ENCODE measurements around the gene CCSER1. TPM values are rescaled to one million over a fixed set of nuclear protein-coding genes. Genes with fewer than 3 reads are reported as not detected.

CCSER1 gene
- total and polyA plus RNA-seq, 2 experiments from 2014 or later = 2.9 to 3.4 TPM

DNA sequence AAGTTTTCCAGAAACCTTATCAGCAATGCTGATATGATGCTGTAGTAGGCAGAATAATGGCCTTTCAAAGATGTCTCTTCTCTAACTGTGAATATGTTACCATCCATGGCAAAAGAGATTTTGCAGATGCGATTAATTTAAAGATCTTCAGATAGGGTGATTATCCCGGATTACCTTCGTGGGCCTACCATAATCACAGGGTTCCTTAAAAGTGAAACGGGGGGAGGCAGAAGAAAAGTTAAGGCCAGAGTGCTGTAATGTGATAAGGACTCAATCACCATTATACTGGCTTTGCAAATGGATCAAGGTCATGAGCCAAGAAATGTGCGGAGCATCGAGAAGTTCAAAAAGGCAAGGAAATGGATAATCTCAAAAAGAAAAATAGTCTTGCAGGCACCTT, 459.6 kb downstream of the CCSER1 start (continued):
- TF ChIP-seq, protein P1, sequence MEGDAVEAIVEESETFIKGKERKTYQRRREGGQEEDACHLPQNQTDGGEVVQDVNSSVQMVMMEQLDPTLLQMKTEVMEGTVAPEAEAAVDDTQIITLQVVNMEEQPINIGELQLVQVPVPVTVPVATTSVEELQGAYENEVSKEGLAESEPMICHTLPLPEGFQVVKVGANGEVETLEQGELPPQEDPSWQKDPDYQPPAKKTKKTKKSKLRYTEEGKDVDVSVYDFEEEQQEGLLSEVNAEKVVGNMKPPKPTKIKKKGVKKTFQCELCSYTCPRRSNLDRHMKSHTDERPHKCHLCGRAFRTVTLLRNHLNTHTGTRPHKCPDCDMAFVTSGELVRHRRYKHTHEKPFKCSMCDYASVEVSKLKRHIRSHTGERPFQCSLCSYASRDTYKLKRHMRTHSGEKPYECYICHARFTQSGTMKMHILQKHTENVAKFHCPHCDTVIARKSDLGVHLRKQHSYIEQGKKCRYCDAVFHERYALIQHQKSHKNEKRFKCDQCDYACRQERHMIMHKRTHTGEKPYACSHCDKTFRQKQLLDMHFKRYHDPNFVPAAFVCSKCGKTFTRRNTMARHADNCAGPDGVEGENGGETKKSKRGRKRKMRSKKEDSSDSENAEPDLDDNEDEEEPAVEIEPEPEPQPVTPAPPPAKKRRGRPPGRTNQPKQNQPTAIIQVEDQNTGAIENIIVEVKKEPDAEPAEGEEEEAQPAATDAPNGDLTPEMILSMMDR (conservative IDR thresholded peaks at IDR 0.05; ENCODE audit: low read depth in 2 of 2) = no peak
- no peak for TF ChIP-seq CREB1 (CRISPR knock-in tag; IDR thresholded peaks at IDR 0.05; ENCODE audit: low read depth)
- TF ChIP-seq EZH2phosphoT487 (IDR thresholded peaks at IDR 0.05; ENCODE audit: unreplicated experiment) = no peak
- TF ChIP-seq STAT1 (IDR thresholded peaks at IDR 0.05; ENCODE audit: unreplicated experiment) = no peak
- TF ChIP-seq JUNB (IDR thresholded peaks at IDR 0.05; ENCODE audit: unreplicated experiment) = no peak
- no peak for TF ChIP-seq NANOG (IDR thresholded peaks at IDR 0.05; ENCODE audit: borderline replicate concordance)
- TF ChIP-seq EZH2 (IDR thresholded peaks at IDR 0.05; ENCODE audit: low read depth, unreplicated experiment) = no peak
- TF ChIP-seq, protein P2, sequence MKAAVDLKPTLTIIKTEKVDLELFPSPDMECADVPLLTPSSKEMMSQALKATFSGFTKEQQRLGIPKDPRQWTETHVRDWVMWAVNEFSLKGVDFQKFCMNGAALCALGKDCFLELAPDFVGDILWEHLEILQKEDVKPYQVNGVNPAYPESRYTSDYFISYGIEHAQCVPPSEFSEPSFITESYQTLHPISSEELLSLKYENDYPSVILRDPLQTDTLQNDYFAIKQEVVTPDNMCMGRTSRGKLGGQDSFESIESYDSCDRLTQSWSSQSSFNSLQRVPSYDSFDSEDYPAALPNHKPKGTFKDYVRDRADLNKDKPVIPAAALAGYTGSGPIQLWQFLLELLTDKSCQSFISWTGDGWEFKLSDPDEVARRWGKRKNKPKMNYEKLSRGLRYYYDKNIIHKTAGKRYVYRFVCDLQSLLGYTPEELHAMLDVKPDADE (IDR thresholded peaks at IDR 0.05) = no peak

DNA sequence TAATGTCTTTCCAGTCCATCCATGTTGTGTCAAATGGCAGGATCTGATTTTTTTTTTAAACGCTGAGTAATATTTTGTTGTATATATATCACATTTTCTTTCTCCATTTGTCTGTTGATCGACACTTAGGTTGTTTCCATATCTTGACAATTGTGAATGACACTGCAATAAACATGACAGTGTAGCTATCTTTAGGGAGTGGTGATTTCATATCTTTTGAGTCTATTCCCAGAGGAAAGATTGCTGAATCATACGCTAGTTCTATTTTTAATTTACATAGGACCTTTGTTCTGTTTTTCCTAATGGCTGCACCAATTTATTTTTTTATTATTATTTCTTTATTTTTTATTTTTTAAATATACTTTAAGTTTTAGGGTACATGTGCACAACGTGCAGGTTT, 470.7 kb downstream of the CCSER1 start:
- Histone ChIP-seq H3F3A (replicated peaks; ENCODE audit: low read depth) (no peaks in the 10 kb centered on the region), H3K36me3 (ENCODE audit: insufficient read depth) (no peaks in the 10 kb centered on the region), H3K79me2 (replicated peaks; ENCODE audit: insufficient read depth) (no peaks in the 10 kb centered on the region), H4K20me1 (replicated peaks; ENCODE audit: insufficient read depth) (no peaks in the 10 kb centered on the region), H3K4me1 (ENCODE audit: insufficient read depth) (no peaks in the 10 kb centered on the region), H3K9me2 (ENCODE audit: insufficient read depth) (no peaks in the 10 kb centered on the region), H3K27me3 (ENCODE audit: insufficient read depth) (no peaks in the 10 kb centered on the region), H3K27ac (ENCODE audit: low read depth) (no peak overlapping the region), H2AFZ (no peak overlapping the region), H3K4me3 (no peak overlapping the region), H3K4me2 (no peak overlapping the region)
- H3K36me3 Mint-ChIP-seq (ENCODE audit: low read depth) = no peaks in the 10 kb centered on the region
- no peak overlapping the region for H3K4me3 Mint-ChIP-seq
- no peaks in the 10 kb centered on the region for H3K4me1 Mint-ChIP-seq
- no peak for DNase-seq (ENCODE audit: low spot score)
- peaks cover 2% of the 10 kb centered on the region for H3K27me3 Mint-ChIP-seq (ENCODE audit: insufficient read depth, low read depth, poor library complexity)
- no peaks in the 10 kb centered on the region for H3K9me3 Mint-ChIP-seq
- ATAC-seq = no peak
- no peak overlapping the region for H3K27ac Mint-ChIP-seq
- no peak for TF ChIP-seq CREB1 (CRISPR knock-in tag; IDR thresholded peaks at IDR 0.05; ENCODE audit: low read depth)
- TF ChIP-seq POLR2AphosphoS5 (IDR thresholded peaks at IDR 0.05; ENCODE audit: low read depth) = no peak
- TF ChIP-seq, protein P1 (conservative IDR thresholded peaks at IDR 0.05; ENCODE audit: low read depth in 2 of 2) = no peak
- TF ChIP-seq EZH2 (IDR thresholded peaks at IDR 0.05; ENCODE audit: low read depth, unreplicated experiment) = no peak
- no peak for TF ChIP-seq ZNF114 (CRISPR knock-in tag; IDR thresholded peaks at IDR 0.05)
- TF ChIP-seq STAT1 (IDR thresholded peaks at IDR 0.05; ENCODE audit: unreplicated experiment) = no peak
- TF ChIP-seq JUNB (IDR thresholded peaks at IDR 0.05; ENCODE audit: unreplicated experiment) = no peak
- no peak for TF ChIP-seq EZH2phosphoT487 (IDR thresholded peaks at IDR 0.05; ENCODE audit: unreplicated experiment)
- TF ChIP-seq ZNF331 (CRISPR knock-in tag; IDR thresholded peaks at IDR 0.05; ENCODE audit: low read depth) = no peak
- TF ChIP-seq, protein P2 (IDR thresholded peaks at IDR 0.05) = no peak
- TF ChIP-seq, protein P3, sequence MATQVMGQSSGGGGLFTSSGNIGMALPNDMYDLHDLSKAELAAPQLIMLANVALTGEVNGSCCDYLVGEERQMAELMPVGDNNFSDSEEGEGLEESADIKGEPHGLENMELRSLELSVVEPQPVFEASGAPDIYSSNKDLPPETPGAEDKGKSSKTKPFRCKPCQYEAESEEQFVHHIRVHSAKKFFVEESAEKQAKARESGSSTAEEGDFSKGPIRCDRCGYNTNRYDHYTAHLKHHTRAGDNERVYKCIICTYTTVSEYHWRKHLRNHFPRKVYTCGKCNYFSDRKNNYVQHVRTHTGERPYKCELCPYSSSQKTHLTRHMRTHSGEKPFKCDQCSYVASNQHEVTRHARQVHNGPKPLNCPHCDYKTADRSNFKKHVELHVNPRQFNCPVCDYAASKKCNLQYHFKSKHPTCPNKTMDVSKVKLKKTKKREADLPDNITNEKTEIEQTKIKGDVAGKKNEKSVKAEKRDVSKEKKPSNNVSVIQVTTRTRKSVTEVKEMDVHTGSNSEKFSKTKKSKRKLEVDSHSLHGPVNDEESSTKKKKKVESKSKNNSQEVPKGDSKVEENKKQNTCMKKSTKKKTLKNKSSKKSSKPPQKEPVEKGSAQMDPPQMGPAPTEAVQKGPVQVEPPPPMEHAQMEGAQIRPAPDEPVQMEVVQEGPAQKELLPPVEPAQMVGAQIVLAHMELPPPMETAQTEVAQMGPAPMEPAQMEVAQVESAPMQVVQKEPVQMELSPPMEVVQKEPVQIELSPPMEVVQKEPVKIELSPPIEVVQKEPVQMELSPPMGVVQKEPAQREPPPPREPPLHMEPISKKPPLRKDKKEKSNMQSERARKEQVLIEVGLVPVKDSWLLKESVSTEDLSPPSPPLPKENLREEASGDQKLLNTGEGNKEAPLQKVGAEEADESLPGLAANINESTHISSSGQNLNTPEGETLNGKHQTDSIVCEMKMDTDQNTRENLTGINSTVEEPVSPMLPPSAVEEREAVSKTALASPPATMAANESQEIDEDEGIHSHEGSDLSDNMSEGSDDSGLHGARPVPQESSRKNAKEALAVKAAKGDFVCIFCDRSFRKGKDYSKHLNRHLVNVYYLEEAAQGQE (IDR thresholded peaks at IDR 0.05; ENCODE audit: unreplicated experiment) = no peak
